ENCODE data around the gene ZNF398. TPM values are rescaled to one million over a fixed set of nuclear protein-coding genes. Genes with fewer than 3 reads are reported as not detected.

Gene ZNF398
- total and polyA plus RNA-seq, 10 of the 15 experiments (the other 5 are each of a cell fraction or from before 2014, with no cell fraction given) = 2.3 to 15.3 (median 10.0) TPM

- no peak for TF ChIP-seq ZNF687 (IDR thresholded peaks at IDR 0.05)
- no peak for TF ChIP-seq TCF12 (IDR thresholded peaks at IDR 0.05; ENCODE audit: low read depth, low read length)
- TF ChIP-seq HDAC2 (IDR thresholded peaks at IDR 0.05) = no peak
- TF ChIP-seq PAX8 (IDR thresholded peaks at IDR 0.05) = no peak
- no peak for TF ChIP-seq NR2F1 (conservative IDR thresholded peaks at IDR 0.05)
Measured at GRCh38 chr7:149197675-149198074, 50.4 kb downstream of the ZNF398 start (continued).

- Histone ChIP-seq H3K27me3 (replicated peaks in 1 of 2; ENCODE audit: control insufficient read depth in 2 of 2, insufficient read depth in 2 of 2, low read length in 1 of 2) (no peaks in the 10 kb centered on the region), H4K20me1 (ENCODE audit: control insufficient read depth, insufficient read depth) (no peaks in the 10 kb centered on the region), H3K9me3 (replicated peaks; ENCODE audit: control insufficient read depth, insufficient read depth, low read length) (no peaks in the 10 kb centered on the region), H2AFZ (ENCODE audit: control insufficient read depth, low read depth, low read length) (no peak overlapping the region), H3K9ac (ENCODE audit: control insufficient read depth, insufficient read depth, low read length) (no peak overlapping the region), H3K27ac (ENCODE audit: control insufficient read depth, insufficient read depth) (no peak overlapping the region), H3K4me2 (ENCODE audit: control insufficient read depth, insufficient read depth) (no peak overlapping the region), H3K4me3 (no peak overlapping the region), H3K4me1 (ENCODE audit: control insufficient read depth, insufficient read depth, low read length) (0 out of 2 replicates have a peak, but pooled peaks cover 3% of the 10 kb centered on the region), H3K36me3 (ENCODE audit: control insufficient read depth in 2 of 2, insufficient read depth in 2 of 2, low read length in 1 of 2) (peaks cover 10 to 19% of the 10 kb centered on the region in 2 experiments), H3K79me2 (ENCODE audit: control insufficient read depth, insufficient read depth, low read length) (peaks cover 37% of the 10 kb centered on the region)
- ATAC-seq = no peak
- ChIA-PET RAD21 (ENCODE audit: unreplicated experiment) (interaction anchor here (0.6 kb wide), 1 partner anchor 71 kb away, joined by 3 read pairs; no protein-coding TSS in a partner anchor), POLR2A (no interaction called here), SMC1A (ENCODE audit: uncharacterized antibody, unreplicated experiment) (no interaction called here), CTCF (interaction anchor here (1.0 to 1.4 kb wide), 2 partner anchors 15 to 64 kb away, joined by 4 read pairs; partner anchors contain the start of gene ZNF783)
- FAIRE-seq = no peak
- in situ Hi-C loops (cut with MboI) (no loop called here), intact Hi-C loops (cut with micrococcal nuclease; ENCODE audit: unreplicated experiment) (loop anchor here (5.0 kb wide), 1 partner anchor 39 kb away; the partner anchor contains the start of gene ZNF212)
- no peak for TF ChIP-seq NRF1 (conservative IDR thresholded peaks at IDR 0.05; ENCODE audit: low read depth, low read length)
- TF ChIP-seq WRNIP1 (IDR thresholded peaks at IDR 0.05; ENCODE audit: borderline replicate concordance, low read depth, low read length) = no peak
- no peak for TF ChIP-seq JUND (IDR thresholded peaks at IDR 0.05; ENCODE audit: low read depth, low read length)
- no peak for TF ChIP-seq ELK1 (IDR thresholded peaks at IDR 0.05; ENCODE audit: low read depth, low read length)
- TF ChIP-seq USF2 (IDR thresholded peaks at IDR 0.05; ENCODE audit: borderline replicate concordance, low read depth, low read length) = no peak
- TF ChIP-seq SIN3A (IDR thresholded peaks at IDR 0.05; ENCODE audit: low read depth, low read length) = no peak
- no peak for TF ChIP-seq EP300 (IDR thresholded peaks at IDR 0.05; ENCODE audit: borderline replicate concordance in 1 of 2, control insufficient read depth in 1 of 2, low read depth in 2 of 2, low read length in 2 of 2)
- no peak for TF ChIP-seq FOXM1 (IDR thresholded peaks at IDR 0.05; ENCODE audit: low read depth, low read length)
- no peak for TF ChIP-seq HDAC2 (IDR thresholded peaks at IDR 0.05)
- no peak for TF ChIP-seq POLR2AphosphoS2 (IDR thresholded peaks at IDR 0.05; ENCODE audit: low read depth, low read length)
- BruUV-seq (replicated peaks) = TSS peak; percentile 50
- 94% methylated on average over 22 of the region's 22 CpGs for WGBS (ENCODE audit: insufficient coverage, insufficient replicate concordance, low lambda C conversion rate, missing lambda C conversion rate)
- DNase-seq (ENCODE audit: low read depth, low spot score) = no peak
Measured at GRCh38 chr7:149198161-149198816, 51.0 kb downstream of the ZNF398 start.
